Measurements from ENCODE around the gene CRACR2A. TPM values are rescaled to one million over a fixed set of nuclear protein-coding genes. Genes with fewer than 3 reads are reported as not detected.

The CRACR2A gene
- polyA plus RNA-seq, 1 experiment: 1.4 TPM

- H3K36me3 ChIP-seq (ENCODE audit: control insufficient read depth, insufficient read depth, low read length): no peaks in the 10 kb centered on the region
- POLR2A ChIA-PET: no interaction called here
- no peaks in the 10 kb centered on the region for H3K27me3 ChIP-seq (ENCODE audit: control insufficient read depth, insufficient read depth, low read length)
- no peak overlapping the region for H3K4me3 ChIP-seq (ENCODE audit: low read depth, low read length)
- CTCF ChIA-PET: interaction anchor here (1.0 to 1.6 kb wide), 4 partner anchors 10 to 329 kb away, joined by 3 to 4 read pairs (median 3); no protein-coding TSS in a partner anchor
- TF ChIP-seq, protein P1, sequence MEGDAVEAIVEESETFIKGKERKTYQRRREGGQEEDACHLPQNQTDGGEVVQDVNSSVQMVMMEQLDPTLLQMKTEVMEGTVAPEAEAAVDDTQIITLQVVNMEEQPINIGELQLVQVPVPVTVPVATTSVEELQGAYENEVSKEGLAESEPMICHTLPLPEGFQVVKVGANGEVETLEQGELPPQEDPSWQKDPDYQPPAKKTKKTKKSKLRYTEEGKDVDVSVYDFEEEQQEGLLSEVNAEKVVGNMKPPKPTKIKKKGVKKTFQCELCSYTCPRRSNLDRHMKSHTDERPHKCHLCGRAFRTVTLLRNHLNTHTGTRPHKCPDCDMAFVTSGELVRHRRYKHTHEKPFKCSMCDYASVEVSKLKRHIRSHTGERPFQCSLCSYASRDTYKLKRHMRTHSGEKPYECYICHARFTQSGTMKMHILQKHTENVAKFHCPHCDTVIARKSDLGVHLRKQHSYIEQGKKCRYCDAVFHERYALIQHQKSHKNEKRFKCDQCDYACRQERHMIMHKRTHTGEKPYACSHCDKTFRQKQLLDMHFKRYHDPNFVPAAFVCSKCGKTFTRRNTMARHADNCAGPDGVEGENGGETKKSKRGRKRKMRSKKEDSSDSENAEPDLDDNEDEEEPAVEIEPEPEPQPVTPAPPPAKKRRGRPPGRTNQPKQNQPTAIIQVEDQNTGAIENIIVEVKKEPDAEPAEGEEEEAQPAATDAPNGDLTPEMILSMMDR (IDR thresholded peaks at IDR 0.05; ENCODE audit: insufficient read depth, low read depth, low read length): no peak
- no peak for DNase-seq (ENCODE audit: low read depth)
Observed at GRCh38 chr12:3629057-3629830, 123.7 kb downstream of the CRACR2A start.

GRCh38 chr12:3628629-3629028 lies 124.3 kb downstream of the CRACR2A start:
- Histone ChIP-seq H3K36me3 (ENCODE audit: control insufficient read depth, insufficient read depth, low read length) (no peaks in the 10 kb centered on the region), H3K4me3 (ENCODE audit: low read depth, low read length) (no peak overlapping the region), H3K27me3 (ENCODE audit: control insufficient read depth, insufficient read depth, low read length) (no peaks in the 10 kb centered on the region)
- DNase-seq (ENCODE audit: low read depth): no peak
- ChIA-PET POLR2A (no interaction called here), CTCF (interaction anchor here (1.0 to 1.6 kb wide), 3 partner anchors 10 to 329 kb away, joined by 3 to 4 read pairs (median 3); no protein-coding TSS in a partner anchor)
- TF ChIP-seq, protein P1 (IDR thresholded peaks at IDR 0.05; ENCODE audit: insufficient read depth, low read depth, low read length): 0 out of 2 replicates have a peak, but pooled peaks have one; percentile 15

DNA sequence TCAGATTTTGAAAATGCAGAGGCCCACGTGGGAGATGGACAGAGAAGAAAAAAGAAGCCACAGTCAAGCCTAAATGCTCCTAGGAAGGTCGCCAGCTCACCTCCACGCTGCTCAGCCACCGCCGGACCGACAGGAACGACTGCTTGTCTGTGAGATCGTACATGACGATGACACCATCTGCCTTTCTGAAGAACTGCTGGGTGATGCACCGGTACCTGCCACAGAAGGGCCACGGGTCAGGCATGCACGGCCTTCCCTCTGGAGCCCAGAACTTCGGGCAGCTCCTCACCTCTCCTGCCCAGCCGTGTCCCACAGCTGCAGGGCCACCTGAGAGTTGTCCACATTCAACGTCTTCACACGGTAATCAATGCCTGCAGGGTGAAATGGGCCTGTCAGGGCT lies 125.6 kb downstream of the CRACR2A start:
- ChIA-PET CTCF (interaction anchor here (1.5 kb wide), 1 partner anchor 10 kb away, joined by 4 read pairs; no protein-coding TSS in a partner anchor), POLR2A (no interaction called here)
- TF ChIP-seq, protein P1 (IDR thresholded peaks at IDR 0.05; ENCODE audit: insufficient read depth, low read depth, low read length): no peak
- Histone ChIP-seq H3K36me3 (ENCODE audit: control insufficient read depth, insufficient read depth, low read length) (no peaks in the 10 kb centered on the region), H3K4me3 (ENCODE audit: low read depth, low read length) (no peak overlapping the region), H3K27me3 (ENCODE audit: control insufficient read depth, insufficient read depth, low read length) (no peaks in the 10 kb centered on the region)
- DNase-seq (ENCODE audit: low read depth): no peak

GRCh38 chr12:3624273-3624672 lies 128.6 kb downstream of the CRACR2A start:
- ChIA-PET CTCF (no interaction called here), POLR2A (no interaction called here)
- Histone ChIP-seq H3K27me3 (ENCODE audit: control insufficient read depth, insufficient read depth, low read length) (no peaks in the 10 kb centered on the region), H3K4me3 (ENCODE audit: low read depth, low read length) (no peak overlapping the region), H3K36me3 (ENCODE audit: control insufficient read depth, insufficient read depth, low read length) (no peaks in the 10 kb centered on the region)
- DNase-seq (ENCODE audit: low read depth): no peak
- TF ChIP-seq, protein P1 (IDR thresholded peaks at IDR 0.05; ENCODE audit: insufficient read depth, low read depth, low read length): no peak

- TF ChIP-seq, protein P1 (IDR thresholded peaks at IDR 0.05; ENCODE audit: insufficient read depth, low read depth, low read length): no peak
- no peaks in the 10 kb centered on the region for H3K36me3 ChIP-seq (ENCODE audit: control insufficient read depth, insufficient read depth, low read length)
- no peaks in the 10 kb centered on the region for H3K27me3 ChIP-seq (ENCODE audit: control insufficient read depth, insufficient read depth, low read length)
- POLR2A ChIA-PET: no interaction called here
- CTCF ChIA-PET: interaction anchor here (1.1 kb wide), 1 partner anchor 154 kb away, joined by 3 read pairs; no protein-coding TSS in a partner anchor
- DNase-seq (ENCODE audit: low read depth): no peak
- no peak overlapping the region for H3K4me3 ChIP-seq (ENCODE audit: low read depth, low read length)
Observed at GRCh38 chr12:3622822-3623690, 129.9 kb downstream of the CRACR2A start.

Measured in BJ (cell line).